ENCODE data around the gene SHC4.

DNA sequence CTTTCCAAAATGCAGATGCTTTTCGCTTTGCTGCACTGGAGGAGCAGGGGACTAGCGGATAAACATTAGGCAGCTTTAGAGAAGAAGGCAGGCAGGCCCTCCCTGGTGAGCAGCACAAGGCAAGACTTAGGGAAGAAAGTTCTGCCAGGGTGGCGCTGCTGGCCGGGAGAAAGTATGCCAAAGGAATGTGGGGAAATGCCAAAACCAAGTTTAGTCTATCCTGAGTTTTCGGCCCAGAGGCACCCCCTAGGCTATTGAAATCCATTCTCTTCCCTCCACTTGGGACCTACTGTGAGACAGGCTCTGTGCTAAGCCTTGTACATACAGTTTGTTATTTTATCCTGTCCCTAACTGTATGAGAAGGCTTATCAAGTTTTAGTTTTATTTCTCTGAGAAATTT is 9.2 kb downstream of the SHC4 start:
- TF ChIP-seq CTCF (IDR thresholded peaks at IDR 0.05) (no peak), SP1 (CRISPR knock-in tag; conservative IDR thresholded peaks at IDR 0.05) (no peak), GTF2I (CRISPR knock-in tag; conservative IDR thresholded peaks at IDR 0.05) (no peak), NR3C1 (CRISPR knock-in tag; conservative IDR thresholded peaks at IDR 0.05; ENCODE audit: low read depth) (no peak), MYBL2 (CRISPR knock-in tag; IDR thresholded peaks at IDR 0.05) (no peak), ELF4 (CRISPR knock-in tag; IDR thresholded peaks at IDR 0.05; ENCODE audit: low read depth) (no peak), KAT7 (CRISPR knock-in tag; IDR thresholded peaks at IDR 0.05; ENCODE audit: borderline replicate concordance) (no peak), ZNF121 (CRISPR knock-in tag; IDR thresholded peaks at IDR 0.05) (no peak), RELA (CRISPR knock-in tag; IDR thresholded peaks at IDR 0.05; ENCODE audit: borderline replicate concordance) (no peak), ZSCAN18 (CRISPR knock-in tag; IDR thresholded peaks at IDR 0.05) (no peak), IRF1 (CRISPR knock-in tag; IDR thresholded peaks at IDR 0.05) (no peak)
- TF ChIP-seq, protein P1, sequence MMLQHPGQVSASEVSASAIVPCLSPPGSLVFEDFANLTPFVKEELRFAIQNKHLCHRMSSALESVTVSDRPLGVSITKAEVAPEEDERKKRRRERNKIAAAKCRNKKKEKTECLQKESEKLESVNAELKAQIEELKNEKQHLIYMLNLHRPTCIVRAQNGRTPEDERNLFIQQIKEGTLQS (CRISPR knock-in tag; conservative IDR thresholded peaks at IDR 0.05), result no peak
- TF ChIP-seq, protein P2, sequence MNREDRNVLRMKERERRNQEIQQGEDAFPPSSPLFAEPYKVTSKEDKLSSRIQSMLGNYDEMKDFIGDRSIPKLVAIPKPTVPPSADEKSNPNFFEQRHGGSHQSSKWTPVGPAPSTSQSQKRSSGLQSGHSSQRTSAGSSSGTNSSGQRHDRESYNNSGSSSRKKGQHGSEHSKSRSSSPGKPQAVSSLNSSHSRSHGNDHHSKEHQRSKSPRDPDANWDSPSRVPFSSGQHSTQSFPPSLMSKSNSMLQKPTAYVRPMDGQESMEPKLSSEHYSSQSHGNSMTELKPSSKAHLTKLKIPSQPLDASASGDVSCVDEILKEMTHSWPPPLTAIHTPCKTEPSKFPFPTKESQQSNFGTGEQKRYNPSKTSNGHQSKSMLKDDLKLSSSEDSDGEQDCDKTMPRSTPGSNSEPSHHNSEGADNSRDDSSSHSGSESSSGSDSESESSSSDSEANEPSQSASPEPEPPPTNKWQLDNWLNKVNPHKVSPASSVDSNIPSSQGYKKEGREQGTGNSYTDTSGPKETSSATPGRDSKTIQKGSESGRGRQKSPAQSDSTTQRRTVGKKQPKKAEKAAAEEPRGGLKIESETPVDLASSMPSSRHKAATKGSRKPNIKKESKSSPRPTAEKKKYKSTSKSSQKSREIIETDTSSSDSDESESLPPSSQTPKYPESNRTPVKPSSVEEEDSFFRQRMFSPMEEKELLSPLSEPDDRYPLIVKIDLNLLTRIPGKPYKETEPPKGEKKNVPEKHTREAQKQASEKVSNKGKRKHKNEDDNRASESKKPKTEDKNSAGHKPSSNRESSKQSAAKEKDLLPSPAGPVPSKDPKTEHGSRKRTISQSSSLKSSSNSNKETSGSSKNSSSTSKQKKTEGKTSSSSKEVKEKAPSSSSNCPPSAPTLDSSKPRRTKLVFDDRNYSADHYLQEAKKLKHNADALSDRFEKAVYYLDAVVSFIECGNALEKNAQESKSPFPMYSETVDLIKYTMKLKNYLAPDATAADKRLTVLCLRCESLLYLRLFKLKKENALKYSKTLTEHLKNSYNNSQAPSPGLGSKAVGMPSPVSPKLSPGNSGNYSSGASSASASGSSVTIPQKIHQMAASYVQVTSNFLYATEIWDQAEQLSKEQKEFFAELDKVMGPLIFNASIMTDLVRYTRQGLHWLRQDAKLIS (CRISPR knock-in tag; IDR thresholded peaks at IDR 0.05; ENCODE audit: borderline replicate concordance), result no peak
- TF ChIP-seq, protein P3, sequence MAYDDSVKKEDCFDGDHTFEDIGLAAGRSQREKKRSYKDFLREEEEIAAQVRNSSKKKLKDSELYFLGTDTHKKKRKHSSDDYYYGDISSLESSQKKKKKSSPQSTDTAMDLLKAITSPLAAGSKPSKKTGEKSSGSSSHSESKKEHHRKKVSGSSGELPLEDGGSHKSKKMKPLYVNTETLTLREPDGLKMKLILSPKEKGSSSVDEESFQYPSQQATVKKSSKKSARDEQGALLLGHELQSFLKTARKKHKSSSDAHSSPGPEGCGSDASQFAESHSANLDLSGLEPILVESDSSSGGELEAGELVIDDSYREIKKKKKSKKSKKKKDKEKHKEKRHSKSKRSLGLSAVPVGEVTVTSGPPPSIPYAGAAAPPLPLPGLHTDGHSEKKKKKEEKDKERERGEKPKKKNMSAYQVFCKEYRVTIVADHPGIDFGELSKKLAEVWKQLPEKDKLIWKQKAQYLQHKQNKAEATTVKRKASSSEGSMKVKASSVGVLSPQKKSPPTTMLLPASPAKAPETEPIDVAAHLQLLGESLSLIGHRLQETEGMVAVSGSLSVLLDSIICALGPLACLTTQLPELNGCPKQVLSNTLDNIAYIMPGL (CRISPR knock-in tag; IDR thresholded peaks at IDR 0.05), result no peak
